C4-2B (cell line): ENCODE data around the gene INPP4A.

Experiments
- ZFX ChIP-seq: fragments of 450-650 bp; IDR thresholded peaks from 2 replicates; pipeline ENCODE4 v1.6.1; 2017
- TF ChIP-seq, protein P1 (sequence below): fragments of 450-650 bp; conservative IDR thresholded peaks from 2 replicates; pipeline ENCODE4 v1.5.1; 2017; ENCODE audit warnings: mild to moderate bottlenecking

GRCh38 chr2:98432145-98432544 is 12.5 kb upstream of the INPP4A start:
- TF ChIP-seq, protein P1, sequence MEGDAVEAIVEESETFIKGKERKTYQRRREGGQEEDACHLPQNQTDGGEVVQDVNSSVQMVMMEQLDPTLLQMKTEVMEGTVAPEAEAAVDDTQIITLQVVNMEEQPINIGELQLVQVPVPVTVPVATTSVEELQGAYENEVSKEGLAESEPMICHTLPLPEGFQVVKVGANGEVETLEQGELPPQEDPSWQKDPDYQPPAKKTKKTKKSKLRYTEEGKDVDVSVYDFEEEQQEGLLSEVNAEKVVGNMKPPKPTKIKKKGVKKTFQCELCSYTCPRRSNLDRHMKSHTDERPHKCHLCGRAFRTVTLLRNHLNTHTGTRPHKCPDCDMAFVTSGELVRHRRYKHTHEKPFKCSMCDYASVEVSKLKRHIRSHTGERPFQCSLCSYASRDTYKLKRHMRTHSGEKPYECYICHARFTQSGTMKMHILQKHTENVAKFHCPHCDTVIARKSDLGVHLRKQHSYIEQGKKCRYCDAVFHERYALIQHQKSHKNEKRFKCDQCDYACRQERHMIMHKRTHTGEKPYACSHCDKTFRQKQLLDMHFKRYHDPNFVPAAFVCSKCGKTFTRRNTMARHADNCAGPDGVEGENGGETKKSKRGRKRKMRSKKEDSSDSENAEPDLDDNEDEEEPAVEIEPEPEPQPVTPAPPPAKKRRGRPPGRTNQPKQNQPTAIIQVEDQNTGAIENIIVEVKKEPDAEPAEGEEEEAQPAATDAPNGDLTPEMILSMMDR = no peak
- no peak for TF ChIP-seq ZFX
